H1 (cell line): ENCODE measurements around the gene PAIP2. TPM values are rescaled to one million over a fixed set of nuclear protein-coding genes. Genes with fewer than 3 reads are reported as not detected.

Source experiments
- ATF3 ChIP-seq: IDR thresholded peaks from 2 replicates; pipeline ENCODE4 v1.6.1; 2011; ENCODE audit warnings: low read depth, mild to moderate bottlenecking, low read length; ENCODE audit not compliant: insufficient read depth
- BRCA1 ChIP-seq: IDR thresholded peaks from 2 replicates; pipeline ENCODE4 v1.6.1; 2012; ENCODE audit warnings: low read depth, low read length, improper control_type of control experiment
- CBX8 ChIP-seq: fragments of 300-800, 300-1000 bp; sonication (generic); IDR thresholded peaks from 2 replicates; pipeline ENCODE4 v1.7.1; 2016; ENCODE audit warnings: low read depth, low read length, borderline replicate concordance
- CTBP2 ChIP-seq: IDR thresholded peaks from 2 replicates; pipeline ENCODE4 v1.7.0; 2011; ENCODE audit warnings: borderline replicate concordance, mild to moderate bottlenecking, moderate library complexity, mixed read lengths, low read length; ENCODE audit not compliant: insufficient read depth, insufficient read length
- E2F6 ChIP-seq: IDR thresholded peaks from 2 replicates; pipeline ENCODE4 v1.6.1; 2012; ENCODE audit warnings: inconsistent platforms
- EP300 ChIP-seq, 2 experiments: IDR thresholded peaks; 1 replicate in 1 of 2; 2 replicates in 1 of 2; pipeline ENCODE4 v1.6.1; 2011 to 2012; ENCODE audit warnings: low read depth in 2 of 2, low read length in 2 of 2, mild to moderate bottlenecking in 2 of 2, borderline replicate concordance in 1 of 2, inconsistent platforms in 1 of 2, moderate library complexity in 1 of 2
- NRF1 ChIP-seq: IDR thresholded peaks from 2 replicates; pipeline ENCODE4 v1.6.1; 2011; ENCODE audit warnings: mild to moderate bottlenecking, low read depth, low read length, improper control_type of control experiment
- RFX5 ChIP-seq: IDR thresholded peaks from 2 replicates; pipeline ENCODE4 v1.6.1; 2011; ENCODE audit warnings: low read depth, low read length, improper control_type of control experiment, borderline replicate concordance
- RNF2 ChIP-seq: fragments of 200-900, 300-1000 bp; sonication (generic); IDR thresholded peaks from 2 replicates; pipeline ENCODE4 v1.7.1; 2016; ENCODE audit warnings: borderline replicate concordance, low read depth, mild to moderate bottlenecking, antibody characterized with exemption, low read length; ENCODE audit not compliant: poor library complexity, severe bottlenecking; ENCODE audit errors: missing control alignments
- RXRA ChIP-seq: IDR thresholded peaks from 2 replicates; pipeline ENCODE4 v1.6.1; 2011; ENCODE audit warnings: low read depth, mild to moderate bottlenecking, low read length, moderate library complexity; ENCODE audit not compliant: insufficient read depth
- SP2 ChIP-seq: IDR thresholded peaks from 2 replicates; pipeline ENCODE4 v1.6.1; 2012; ENCODE audit warnings: mild to moderate bottlenecking, low read length, inconsistent platforms
- SRF ChIP-seq: IDR thresholded peaks from 2 replicates; pipeline ENCODE4 v1.6.1; 2011; ENCODE audit warnings: mild to moderate bottlenecking, low read depth, low read length, moderate library complexity
- ZNF274 ChIP-seq: IDR thresholded peaks from 2 replicates; pipeline ENCODE4 v1.7.0; 2012; ENCODE audit warnings: low read length, borderline replicate concordance; ENCODE audit errors: extremely low read depth
- polyA plus RNA-seq, 7 experiments: library from polyadenylated mRNA; depleted of rRNA in 3 of 7; stranded (reverse) in 5 of 7; unstranded in 2 of 7; fragments of >200 nt in 5 of 7; fragments of 200-250 nt in 2 of 7; gene quantifications; 1 replicate in 5 of 7; 2 replicates in 1 of 7; 4 replicates in 1 of 7; pipeline versions ENCODE4 v1.2.1 to v1.2.3, GENCODE V29; 2011 to 2013; ENCODE audit warnings: missing spikeins in 2 of 7, mixed read lengths in 2 of 7
- total RNA-seq: library from RNA; stranded (reverse); fragmentation: NEBNext Ultra II Directional; extraction: Animal tissue kit (Norgen Biotek cat#: 25700); gene quantifications from 2 replicates; pipeline ENCODE4 v1.2.1, GENCODE V29; 2021

The PAIP2 gene
- total and polyA plus RNA-seq, 2 of the 8 experiments (the other 6 are each of a cell fraction or from before 2014, with no cell fraction given), result 87.6 to 162 TPM

- TF ChIP-seq CBX8 (no peak), EP300 (IDR thresholded peaks at IDR 0.05; ENCODE audit: borderline replicate concordance in 1 of 2, low read depth in 2 of 2, low read length in 2 of 2) (peak in 1 of 2 experiments; percentile 3; a peak in 1 of 3 replicates), ZNF274 (no peak), ATF3 (no peak), SRF (no peak), BRCA1 (no peak; the same call in 1 of the 2 replicates), CTBP2 (no peak), RXRA (no peak), RFX5 (no peak), NRF1 (no peak), RNF2 (no peak), E2F6 (peak; percentile 75), SP2 (no peak)
Observed at GRCh38 chr5:139392678-139393496, 51.2 kb downstream of the PAIP2 start (continued).
